ENCODE data around the gene TMEM60. TPM values are rescaled to one million over a fixed set of nuclear protein-coding genes. Genes with fewer than 3 reads are reported as not detected.

The TMEM60 gene
- total RNA-seq, 1 donor from 2014 or later = 22.9 TPM

GRCh38 chr7:77830649-77831355, 32.6 kb upstream of the TMEM60 start:
- no peak overlapping the region for H3K4me3 Mint-ChIP-seq
- peaks cover 4% of the 10 kb centered on the region for H3K4me1 Mint-ChIP-seq
- peaks cover 6% of the 10 kb centered on the region for H3K36me3 Mint-ChIP-seq (ENCODE audit: low read depth)
- peaks cover under 1% of the 10 kb centered on the region for H3K9me3 Mint-ChIP-seq
- H3K27me3 Mint-ChIP-seq (ENCODE audit: low read depth) = no peaks in the 10 kb centered on the region
- no peak overlapping the region for H3K27ac Mint-ChIP-seq (ENCODE audit: unreplicated experiment)
- DNase-seq (ENCODE audit: low read depth, low spot score) = no peak
- TF ChIP-seq CTCF (conservative IDR thresholded peaks at IDR 0.05) = no peak

DNA sequence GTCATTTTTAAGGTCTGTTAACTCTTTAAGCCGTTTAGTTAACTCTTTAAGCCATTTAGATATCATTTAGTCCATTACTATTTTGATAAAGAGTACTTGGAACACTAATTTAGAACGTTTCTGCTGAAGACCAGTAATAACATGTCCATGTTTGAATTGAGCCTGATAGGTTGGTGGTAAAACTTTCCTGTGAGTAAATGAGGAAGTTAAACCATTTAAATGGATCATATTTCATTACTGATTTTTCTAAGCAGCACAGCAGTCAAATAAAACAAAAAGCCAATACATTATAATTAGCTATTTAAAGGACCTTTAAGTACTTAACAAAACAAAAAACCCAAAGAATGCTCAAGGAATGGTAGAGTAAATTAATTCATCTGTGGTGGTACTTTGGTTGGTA, 29.8 kb upstream of the TMEM60 start:
- Mint-ChIP-seq H3K27ac (ENCODE audit: unreplicated experiment) (no peak overlapping the region), H3K27me3 (ENCODE audit: low read depth) (no peaks in the 10 kb centered on the region), H3K4me1 (no peaks in the 10 kb centered on the region), H3K9me3 (peaks cover 14% of the 10 kb centered on the region), H3K4me3 (no peak overlapping the region), H3K36me3 (ENCODE audit: low read depth) (peaks cover 20% of the 10 kb centered on the region)
- TF ChIP-seq CTCF (conservative IDR thresholded peaks at IDR 0.05) = no peak
- DNase-seq (ENCODE audit: low read depth, low spot score) = no peak

- no peak for TF ChIP-seq CTCF (conservative IDR thresholded peaks at IDR 0.05)
- H3K36me3 Mint-ChIP-seq (ENCODE audit: low read depth) = peaks cover 31% of the 10 kb centered on the region
- H3K4me3 Mint-ChIP-seq = no peak overlapping the region
- H3K27me3 Mint-ChIP-seq (ENCODE audit: low read depth) = no peaks in the 10 kb centered on the region
- H3K4me1 Mint-ChIP-seq = no peaks in the 10 kb centered on the region
- H3K27ac Mint-ChIP-seq (ENCODE audit: unreplicated experiment) = no peak overlapping the region
- no peak for DNase-seq (ENCODE audit: low read depth, low spot score)
- peaks cover 18% of the 10 kb centered on the region for H3K9me3 Mint-ChIP-seq
Observed at GRCh38 chr7:77826300-77826699, 28.1 kb upstream of the TMEM60 start.

GRCh38 chr7:77825131-77825530, 26.9 kb upstream of the TMEM60 start:
- Mint-ChIP-seq H3K4me3 (no peak overlapping the region), H3K36me3 (ENCODE audit: low read depth) (peaks cover 43% of the 10 kb centered on the region), H3K27ac (ENCODE audit: unreplicated experiment) (no peak overlapping the region), H3K9me3 (peaks cover 25% of the 10 kb centered on the region), H3K27me3 (ENCODE audit: low read depth) (no peaks in the 10 kb centered on the region), H3K4me1 (no peaks in the 10 kb centered on the region)
- DNase-seq (ENCODE audit: low read depth, low spot score) = no peak
- no peak for TF ChIP-seq CTCF (conservative IDR thresholded peaks at IDR 0.05)

- Mint-ChIP-seq H3K27me3 (ENCODE audit: low read depth) (no peaks in the 10 kb centered on the region), H3K4me1 (no peaks in the 10 kb centered on the region), H3K27ac (ENCODE audit: unreplicated experiment) (no peak overlapping the region), H3K4me3 (no peak overlapping the region), H3K36me3 (ENCODE audit: low read depth) (peaks cover 48% of the 10 kb centered on the region), H3K9me3 (peaks cover 28% of the 10 kb centered on the region)
- TF ChIP-seq CTCF (conservative IDR thresholded peaks at IDR 0.05) = no peak
- DNase-seq (ENCODE audit: low read depth, low spot score) = no peak
Observed at GRCh38 chr7:77824636-77825035, 26.4 kb upstream of the TMEM60 start.
